H1 (cell line): ENCODE measurements around the gene LMNB1. TPM values are rescaled to one million over a fixed set of nuclear protein-coding genes. Genes with fewer than 3 reads are reported as not detected.
A peak's percentile ranks its signal among the peaks of the same experiment; 100 is the strongest.
"Not testable (repeated sequence)": the region's sequence is repeated elsewhere in the genome, so short reads cannot be mapped to it uniquely, and the experiment has no call there.

Experiments
- CTCF ChIA-PET: fragments of 300-600 bp; sonication (Branson Sonifier 250); formaldehyde crosslinking; loops from one replicate; lab custom pipeline; 2021; ENCODE audit not compliant: partially characterized antibody; lab: Charles Lee
- POLR2A ChIA-PET: fragments of 300-600 bp; sonication (Branson Sonifier 250); formaldehyde crosslinking; loops from one replicate; lab custom pipeline; 2021; ENCODE audit warnings: inconsistent platforms; ENCODE audit not compliant: partially characterized antibody; lab: Charles Lee
- DNase-seq, 2 experiments: peaks; one replicate each; pipeline versions ENCODE4 v3.0.0 to v3.0.0-alpha.2; 2010 to 2022; ENCODE audit warnings: low spot score in 2 of 2, low read depth in 1 of 2, mixed read lengths in 1 of 2
- FAIRE-seq: peaks from 2 replicates; lab custom pipeline; 2011; peaks lifted over from hg19 to GRCh38; lab: Jason Lieb, UNC
- H2AFZ ChIP-seq: 2 replicates; pipeline ENCODE4 v1.8.1; 2012; ENCODE audit warnings: low read length, inconsistent platforms
- H2AK5ac ChIP-seq: 2 replicates; pipeline ENCODE4 v1.6.1; 2013; ENCODE audit warnings: low read depth, low read length
- H2BK120ac ChIP-seq: replicated peaks from 2 replicates; pipeline ENCODE3; 2013; ENCODE audit warnings: low read depth, low read length, inconsistent platforms
- H2BK12ac ChIP-seq: 2 replicates; pipeline ENCODE4 v1.6.1; 2013; ENCODE audit warnings: low read depth, low read length
- H2BK15ac ChIP-seq: 2 replicates; pipeline ENCODE4 v1.6.1; 2013; ENCODE audit warnings: low read length
- H2BK20ac ChIP-seq: 2 replicates; pipeline ENCODE4 v1.6.1; 2013; ENCODE audit warnings: low read length
- H2BK5ac ChIP-seq: 2 replicates; pipeline ENCODE4 v1.6.1; 2013; ENCODE audit warnings: low read depth, low read length
- H3K14ac ChIP-seq: 2 replicates; pipeline ENCODE4 v1.6.1; 2013; ENCODE audit warnings: inconsistent platforms; ENCODE audit not compliant: insufficient read length
- H3K18ac ChIP-seq: 2 replicates; pipeline ENCODE4 v1.6.1; 2013; ENCODE audit warnings: low read length; ENCODE audit errors: extremely low read depth
- H3K23ac ChIP-seq: 2 replicates; pipeline ENCODE4 v1.6.1; 2013; ENCODE audit warnings: inconsistent platforms; ENCODE audit not compliant: insufficient read length
- H3K23me2 ChIP-seq: 2 replicates; pipeline ENCODE4 v1.6.1; 2013; ENCODE audit warnings: low read depth, low read length
- H3K27ac ChIP-seq: 2 replicates; pipeline ENCODE4 v1.6.1; 2011; ENCODE audit warnings: low read depth, low read length, inconsistent platforms
- H3K27me3 ChIP-seq, 4 experiments: replicated peaks in 1 of 4; 1 replicate in 1 of 4; 2 replicates in 3 of 4; pipeline versions ENCODE4 v1.6.1 to v1.8.1; 2011 to 2013; ENCODE audit warnings: low read length in 3 of 4, mild to moderate bottlenecking in 3 of 4, inconsistent platforms in 2 of 4, mixed read lengths in 2 of 4, moderate library complexity in 1 of 4; ENCODE audit not compliant: control insufficient read depth in 3 of 4, insufficient read depth in 3 of 4; ENCODE audit errors: extremely low read depth in 1 of 4
- H3K36me3 ChIP-seq, 4 experiments: 2 replicates each; pipeline versions ENCODE4 v1.6.1 to v1.8.1; 2011 to 2013; ENCODE audit warnings: mild to moderate bottlenecking in 4 of 4, low read length in 3 of 4, moderate library complexity in 2 of 4, control low read depth in 1 of 4, inconsistent platforms in 1 of 4; ENCODE audit not compliant: insufficient read depth in 4 of 4, control insufficient read depth in 2 of 4
- H3K4ac ChIP-seq: replicated peaks from 2 replicates; pipeline ENCODE3; 2013; ENCODE audit warnings: low read length, low read depth, mixed read lengths, inconsistent platforms; ENCODE audit not compliant: insufficient read length
- H3K4me1 ChIP-seq, 4 experiments: replicated peaks in 1 of 4; 1 replicate in 1 of 4; 2 replicates in 3 of 4; pipeline versions ENCODE4 v1.6.1 to v1.8.1; 2011 to 2013; ENCODE audit warnings: low read length in 3 of 4, inconsistent platforms in 2 of 4, mixed read lengths in 1 of 4; ENCODE audit not compliant: insufficient read depth in 4 of 4, control insufficient read depth in 3 of 4
- H3K4me2 ChIP-seq, 2 experiments: 2 replicates each; pipeline versions ENCODE4 v1.6.1 to v1.8.1; 2011 to 2013; ENCODE audit warnings: low read depth in 2 of 2, low read length in 2 of 2, control low read depth in 1 of 2, inconsistent platforms in 1 of 2, mild to moderate bottlenecking in 1 of 2; ENCODE audit not compliant: insufficient read depth in 1 of 2
- H3K4me3 ChIP-seq, 4 experiments: fragments of 200-600, 300-600 bp in 1 of 4; sonication (generic), shearing (Covaris generic), sonication (Bioruptor Twin) in 1 of 4; 2 replicates each; pipeline versions ENCODE4 v1.5.1 to v1.8.1; 2011 to 2016; ENCODE audit warnings: low read length in 4 of 4, low read depth in 3 of 4, control low read depth in 2 of 4, inconsistent platforms in 2 of 4, mild to moderate bottlenecking in 2 of 4, mixed read lengths in 1 of 4, moderate library complexity in 1 of 4; ENCODE audit not compliant: insufficient read depth in 2 of 4; ENCODE audit errors: extremely low read depth in 1 of 4
- H3K56ac ChIP-seq: replicated peaks from 2 replicates; pipeline ENCODE3; 2013; ENCODE audit warnings: low read depth, mild to moderate bottlenecking, mixed read lengths, low read length, inconsistent platforms; ENCODE audit not compliant: insufficient read length
- H3K79me1 ChIP-seq: 2 replicates; pipeline ENCODE4 v1.6.1; 2013; ENCODE audit warnings: low read depth, low read length, control low read depth
- H3K79me2 ChIP-seq, 2 experiments: 2 replicates each; pipeline versions ENCODE4 v1.6.1 to v1.8.1; 2012 to 2013; ENCODE audit warnings: low read length in 2 of 2, mild to moderate bottlenecking in 2 of 2, inconsistent platforms in 1 of 2; ENCODE audit not compliant: insufficient read depth in 2 of 2, control insufficient read depth in 1 of 2
- H3K9ac ChIP-seq, 4 experiments: replicated peaks in 1 of 4; 1 replicate in 1 of 4; 2 replicates in 3 of 4; pipeline versions ENCODE4 v1.6.1 to v1.8.1; 2011 to 2013; ENCODE audit warnings: low read depth in 3 of 4, low read length in 3 of 4, control low read depth in 2 of 4, mild to moderate bottlenecking in 2 of 4, moderate library complexity in 2 of 4, inconsistent platforms in 1 of 4; ENCODE audit errors: extremely low read depth in 1 of 4
- H3K9me3 ChIP-seq, 2 experiments: 2 replicates each; pipeline versions ENCODE4 v1.6.1 to v1.8.1; 2012 to 2013; ENCODE audit warnings: mild to moderate bottlenecking in 2 of 2, moderate library complexity in 2 of 2, control low read depth in 1 of 2, inconsistent platforms in 1 of 2, low read depth in 1 of 2, low read length in 1 of 2, mixed read lengths in 1 of 2; ENCODE audit not compliant: insufficient read depth in 2 of 2
- H4K20me1 ChIP-seq, 2 experiments: replicated peaks in 1 of 2; 2 replicates each; pipeline versions ENCODE3 to v1.8.1; 2011 to 2013; ENCODE audit warnings: inconsistent platforms in 2 of 2, low read length in 2 of 2, mild to moderate bottlenecking in 1 of 2; ENCODE audit not compliant: insufficient read depth in 2 of 2, control insufficient read depth in 1 of 2
- H4K5ac ChIP-seq: 2 replicates; pipeline ENCODE4 v1.6.1; 2013; ENCODE audit warnings: low read length, low read depth, mixed read lengths, inconsistent platforms; ENCODE audit not compliant: insufficient read length
- H4K8ac ChIP-seq: 2 replicates; pipeline ENCODE4 v1.8.0; 2013; ENCODE audit warnings: mild to moderate bottlenecking, moderate library complexity, low read length, inconsistent platforms; ENCODE audit not compliant: insufficient read depth; ENCODE audit errors: extremely low read depth
- H4K91ac ChIP-seq: replicated peaks from 2 replicates; pipeline ENCODE3; 2013; ENCODE audit warnings: low read length, mixed read lengths, inconsistent platforms; ENCODE audit not compliant: insufficient read length
- WGBS, 2 experiments: shearing (Covaris generic) in 1 of 2; methylation state at CpG; one replicate each; pipeline versions ENCODE4 v1.1.6 to v1.1.7; 2013 to 2015; ENCODE audit warnings: low lambda C conversion rate in 2 of 2, mixed read lengths in 2 of 2, inconsistent platforms in 1 of 2, low coverage in 1 of 2, missing lambda C conversion rate in 1 of 2; ENCODE audit not compliant: insufficient replicate concordance in 2 of 2, insufficient coverage in 1 of 2, insufficient read length in 1 of 2; ENCODE audit errors: extremely low coverage in 1 of 2, missing lambda C conversion rate in 1 of 2; 5-methylcytosine and 5-hydroxymethylcytosine counted together
- polyA plus RNA-seq, 7 experiments: library from polyadenylated mRNA; depleted of rRNA in 3 of 7; stranded (reverse) in 5 of 7; unstranded in 2 of 7; fragments of >200 nt in 5 of 7; fragments of 200-250 nt in 2 of 7; gene quantifications; 1 replicate in 5 of 7; 2 replicates in 1 of 7; 4 replicates in 1 of 7; pipeline versions ENCODE4 v1.2.1 to v1.2.3, GENCODE V29; 2011 to 2013; ENCODE audit warnings: missing spikeins in 2 of 7, mixed read lengths in 2 of 7
- total RNA-seq: library from RNA; stranded (reverse); fragmentation: NEBNext Ultra II Directional; extraction: Animal tissue kit (Norgen Biotek cat#: 25700); gene quantifications from 2 replicates; pipeline ENCODE4 v1.2.1, GENCODE V29; 2021

LMNB1 gene
- total and polyA plus RNA-seq, 2 of the 8 experiments (the other 6 are each of a cell fraction or from before 2014, with no cell fraction given): 73.5 to 225 TPM

- H2BK120ac ChIP-seq, H3K4me2 ChIP-seq, H4K5ac ChIP-seq, H2BK5ac ChIP-seq, H3K4ac ChIP-seq, H3K79me1 ChIP-seq, H4K20me1 ChIP-seq, H4K8ac ChIP-seq, H4K91ac ChIP-seq, H3K18ac ChIP-seq, H3K4me3 ChIP-seq, H3K9ac ChIP-seq, H3K56ac ChIP-seq, H3K14ac ChIP-seq, H2BK20ac ChIP-seq, H3K4me1 ChIP-seq, H3K79me2 ChIP-seq, H3K27ac ChIP-seq, FAIRE-seq, H2AFZ ChIP-seq, H3K9me3 ChIP-seq, H3K23ac ChIP-seq, H2AK5ac ChIP-seq, H3K23me2 ChIP-seq, H3K27me3 ChIP-seq: not testable (repeated sequence)
- CTCF ChIA-PET: interaction anchor here (0.7 to 1.6 kb wide), 4 partner anchors 11 to 249 kb away, joined by 3 to 5 read pairs (median 4); no protein-coding TSS in a partner anchor
- peak overlapping the region; percentile 16; the same call in 1 of the 2 replicates for H2BK15ac ChIP-seq
- peak in 1 of 2 experiments; percentile 28 for DNase-seq
- 91% methylated on average over 27 of the region's 27 CpGs; no CpG with 5 or more reads in 1 of the 2 experiments for WGBS, 2 experiments
- peaks cover 0 to 10% (median 2%) of the 10 kb centered on the region in 4 experiments; a peak in 3 of 8 replicates for H3K36me3 ChIP-seq
- peak overlapping the region; percentile 76; the same call in 1 of the 2 replicates for H2BK12ac ChIP-seq
- POLR2A ChIA-PET: interaction anchor here (1.5 kb wide), 1 partner anchor 12 kb away, joined by 3 read pairs; no protein-coding TSS in a partner anchor
These were observed 76.8 kb downstream of the LMNB1 start for GRCh38 chr5:126853541-126854307.
